HepG2 (cell line): Measurements from ENCODE around the gene PLCB1. TPM values are rescaled to one million over a fixed set of nuclear protein-coding genes. Genes with fewer than 3 reads are reported as not detected.

ENCODE experiments used
- ATAC-seq: fragments of 200-7000 bp; cut with Tn5 transposase; 3 replicates; pipeline ENCODE4 v1.9.1; 2020; ENCODE audit warnings: mild to moderate bottlenecking, moderate library complexity
- BruUV-seq: library from RNA; stranded (reverse); fragments of 400-500 nt; replicated peaks from 2 replicates; lab custom pipeline; 2021; lab: Mats Ljungman, UMichigan
- CTCF ChIA-PET: fragments of 300-600 bp; formaldehyde crosslinking; extraction: SDS; loops from one replicate; lab custom pipeline; 2021; ENCODE audit warnings: low total read pairs, inconsistent platforms, low intra/inter-chr PET ratio; lab: Yijun Ruan, JAX
- POLR2A ChIA-PET: fragments of 350-600 bp; sonication (Branson Sonifier 250); formaldehyde crosslinking; loops from one replicate; lab custom pipeline; 2020; ENCODE audit warnings: antibody characterized with exemption, inconsistent platforms; lab: Yijun Ruan, JAX
- DNase-seq: peaks from one replicate; pipeline ENCODE4 v3.0.0-alpha.2; 2015; ENCODE audit warnings: low spot score
- FAIRE-seq: peaks from 3 replicates; lab custom pipeline; 2011; peaks lifted over from hg19 to GRCh38; lab: Jason Lieb, UNC
- H2AFZ ChIP-seq: one replicate; pipeline ENCODE4 v1.6.1; 2011; ENCODE audit warnings: low read length, inconsistent platforms
- H3K27ac ChIP-seq: fragments of 300-600 bp; 3 replicates; pipeline ENCODE4 v1.8.0; 2011; ENCODE audit warnings: mixed run types, mild to moderate bottlenecking, mixed read lengths, low read length, inconsistent platforms; ENCODE audit not compliant: insufficient read depth; ENCODE audit errors: extremely low read length
- H3K27me3 ChIP-seq, 2 experiments: fragments of 200-600 bp in 1 of 2; 2 replicates in 1 of 2; 3 replicates in 1 of 2; pipeline versions ENCODE4 v1.6.0 to v1.8.0; 2011; ENCODE audit warnings: low read length in 2 of 2, mild to moderate bottlenecking in 2 of 2, moderate library complexity in 2 of 2, inconsistent platforms in 1 of 2; ENCODE audit not compliant: insufficient read depth in 2 of 2, control insufficient read depth in 1 of 2
- H3K36me3 ChIP-seq, 2 experiments: fragments of 200-600 bp in 1 of 2; replicated peaks in 1 of 2; 2 replicates in 1 of 2; 3 replicates in 1 of 2; pipeline versions ENCODE4 v1.5.1 to v1.8.0; 2011; ENCODE audit warnings: low read length in 2 of 2, inconsistent platforms in 1 of 2; ENCODE audit not compliant: insufficient read depth in 2 of 2, control insufficient read depth in 1 of 2
- H3K4me1 ChIP-seq: 2 replicates; pipeline ENCODE4 v1.5.1; 2012; ENCODE audit warnings: low read length, inconsistent platforms; ENCODE audit not compliant: insufficient read depth
- H3K4me2 ChIP-seq: 2 replicates; pipeline ENCODE4 v1.6.0; 2011; ENCODE audit warnings: low read depth, low read length, inconsistent platforms
- H3K4me3 ChIP-seq, 3 experiments: fragments of 200-600 bp in 1 of 3; sonication (generic), shearing (Covaris generic) in 1 of 3; replicated peaks in 1 of 3; 2 replicates each; pipeline ENCODE4 v1.5.1; 2011 to 2016; ENCODE audit warnings: low read length in 3 of 3, inconsistent platforms in 2 of 3, low read depth in 2 of 3, mild to moderate bottlenecking in 2 of 3, control low read depth in 1 of 3, mixed read lengths in 1 of 3; ENCODE audit not compliant: insufficient read depth in 1 of 3
- H3K79me2 ChIP-seq: one replicate; pipeline ENCODE4 v1.6.1; 2011; ENCODE audit warnings: low read length, inconsistent platforms; ENCODE audit not compliant: insufficient read depth
- H3K9ac ChIP-seq: 2 replicates; pipeline ENCODE4 v1.6.0; 2011; ENCODE audit warnings: mild to moderate bottlenecking, low read depth, low read length, inconsistent platforms; ENCODE audit not compliant: insufficient read depth
- H3K9me3 ChIP-seq: 2 replicates; pipeline ENCODE4 v1.5.1; 2012; ENCODE audit warnings: mild to moderate bottlenecking, low read length
- H4K20me1 ChIP-seq: 2 replicates; pipeline ENCODE4 v1.6.0; 2011; ENCODE audit warnings: inconsistent platforms, mild to moderate bottlenecking, low read length, moderate library complexity; ENCODE audit not compliant: insufficient read depth
- CEBPB ChIP-seq: IDR thresholded peaks from 2 replicates; pipeline ENCODE4 v1.6.1; 2011; ENCODE audit warnings: low read depth, low read length, improper control_type of control experiment, borderline replicate concordance
- GATAD1 ChIP-seq: IDR thresholded peaks from 2 replicates; pipeline ENCODE4 v1.6.1; 2016; ENCODE audit warnings: missing genetic modification reagents, missing compliant biosample characterization
- POLR2A ChIP-seq, 2 experiments: IDR thresholded peaks; 2 replicates each; pipeline ENCODE4 v1.6.1; 2011; ENCODE audit warnings: low read depth in 2 of 2, low read length in 2 of 2, mild to moderate bottlenecking in 1 of 2, moderate library complexity in 1 of 2; ENCODE audit not compliant: insufficient read depth in 1 of 2
- ZNF101 ChIP-seq: sonication (generic); formaldehyde crosslinking; IDR thresholded peaks from 2 replicates; pipeline ENCODE4 v1.4.0; 2020; ENCODE audit warnings: mild to moderate bottlenecking, low read depth, missing genetic modification reagents, borderline replicate concordance
- ZNF543 ChIP-seq: sonication (generic); formaldehyde crosslinking; IDR thresholded peaks from 2 replicates; pipeline ENCODE4 v1.4.0; 2020; ENCODE audit warnings: mild to moderate bottlenecking, missing genetic modification reagents
- ZNF562 ChIP-seq: sonication (generic); formaldehyde crosslinking; IDR thresholded peaks from 2 replicates; pipeline ENCODE4 v1.8.0; 2022; ENCODE audit warnings: missing genetic modification reagents, borderline replicate concordance
- WGBS: methylation state at CpG from one replicate; pipeline ENCODE4 v1.1.6; 2017; ENCODE audit warnings: low lambda C conversion rate; 5-methylcytosine and 5-hydroxymethylcytosine counted together
- in situ Hi-C: cut with HindIII; loops from 2 replicates; pipeline ENCODE4 v1.10.0; 2017; ENCODE audit warnings: low pct_unique_long_range_greater_than_20kb; ENCODE audit not compliant: extremely low pct_ligation_motif_present
- intact Hi-C: fragments of 100-400 bp; cut with micrococcal nuclease; formaldehyde crosslinking; loops from one replicate; pipeline ENCODE4 v1.10.0; 2022; ENCODE audit not compliant: unreplicated experiment
- polyA plus RNA-seq, 8 experiments: library from polyadenylated mRNA; depleted of rRNA in 3 of 8; stranded (reverse) in 7 of 8; unstranded in 1 of 8; fragments of >200 nt; fragmentation: Illumina TruSeq in 4 of 8; extraction: Trizol in 4 of 8; gene quantifications; 2 replicates each; pipeline versions ENCODE4 v1.2.1 to v1.2.3, GENCODE V29; 2011 to 2016; ENCODE audit warnings: low read depth in 4 of 8, missing spikeins in 1 of 8, mixed read lengths in 1 of 8; ENCODE audit not compliant: insufficient read depth in 1 of 8
- small RNA-seq, 3 experiments: library from RNA; depleted of rRNA; stranded (forward); fragments of <200 nt; gene quantifications; one replicate each; pipeline ENCODE3, GENCODE V24; 2012; ENCODE audit warnings: low read depth in 2 of 3, low replicate concordance in 1 of 3; ENCODE audit not compliant: insufficient read length in 3 of 3, insufficient read depth in 2 of 3
- total RNA-seq, 5 experiments: library from RNA; depleted of rRNA; stranded (reverse); fragments of >200 nt; fragmentation: Illumina TruSeq; extraction: Trizol; gene quantifications; 2 replicates each; pipeline ENCODE4 v1.2.3, GENCODE V29; 2016; ENCODE audit warnings: low read depth in 1 of 5
- TF ChIP-seq, protein P1 (sequence below): sonication (generic); formaldehyde crosslinking; IDR thresholded peaks from 2 replicates; pipeline ENCODE4 v1.8.0; 2022; ENCODE audit warnings: mild to moderate bottlenecking, missing genetic modification reagents, borderline replicate concordance
- TF ChIP-seq, protein P2 (sequence below): IDR thresholded peaks from 2 replicates; pipeline ENCODE4 v1.6.1; 2016; ENCODE audit warnings: low read depth, borderline replicate concordance

PLCB1 gene
- total and polyA plus RNA-seq, 2 of the 13 experiments (the other 11 are each of a cell fraction or from before 2014, with no cell fraction given): 42.4 to 55.9 TPM

DNA sequence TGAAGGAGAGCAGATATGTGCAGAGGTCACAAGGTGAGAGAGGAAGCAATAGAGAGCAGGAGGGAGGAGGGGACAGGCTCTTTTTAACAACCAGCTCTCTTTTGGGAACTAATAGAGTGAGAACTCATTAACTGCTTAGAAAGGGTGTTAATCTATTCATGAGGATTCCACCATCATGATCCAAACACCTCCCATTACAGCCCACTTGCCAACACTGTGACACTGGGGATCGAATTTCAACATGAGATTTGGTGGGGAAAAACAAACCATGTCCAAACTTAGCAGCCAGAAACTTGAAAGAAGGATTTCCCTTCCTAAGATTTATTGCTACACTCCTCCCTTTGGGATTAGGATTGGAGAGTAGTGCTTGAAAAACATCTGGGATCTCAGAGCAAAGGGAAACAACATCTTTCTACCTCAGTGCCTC is 801.3 kb downstream of the PLCB1 start:
- Histone ChIP-seq H3K36me3 (no peaks in the 10 kb centered on the region), H2AFZ (no peak overlapping the region), H3K79me2 (no peaks in the 10 kb centered on the region), H3K4me1 (no peaks in the 10 kb centered on the region)
- 0% methylated on average over 1 of the region's 1 CpG for WGBS
- CTCF ChIA-PET: no interaction called here
- no peak for ATAC-seq
- in situ Hi-C loops: no loop called here
- TF ChIP-seq GATAD1 (CRISPR knock-in tag) (no peak), ZNF543 (CRISPR knock-in tag) (no peak), ZNF562 (no peak), POLR2A (IDR thresholded peaks at IDR 0.05; ENCODE audit: insufficient read depth in 1 of 2, low read depth in 2 of 2, low read length in 2 of 2) (no peak)
- TF ChIP-seq, protein P1, sequence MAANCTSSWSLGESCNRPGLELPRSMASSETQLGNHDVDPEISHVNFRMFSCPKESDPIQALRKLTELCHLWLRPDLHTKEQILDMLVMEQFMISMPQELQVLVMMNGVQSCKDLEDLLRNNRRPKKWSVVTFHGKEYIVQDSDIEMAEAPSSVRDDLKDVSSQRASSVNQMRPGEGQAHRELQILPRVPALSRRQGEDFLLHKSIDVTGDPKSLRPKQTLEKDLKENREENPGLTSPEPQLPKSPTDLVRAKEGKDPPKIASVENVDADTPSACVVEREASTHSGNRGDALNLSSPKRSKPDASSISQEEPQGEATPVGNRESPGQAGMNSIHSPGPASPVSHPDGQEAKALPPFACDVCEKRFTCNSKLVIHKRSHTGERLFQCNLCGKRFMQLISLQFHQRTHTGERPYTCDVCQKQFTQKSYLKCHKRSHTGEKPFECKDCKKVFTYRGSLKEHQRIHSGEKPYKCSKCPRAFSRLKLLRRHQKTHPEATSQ: no peak
- TF ChIP-seq, protein P2, sequence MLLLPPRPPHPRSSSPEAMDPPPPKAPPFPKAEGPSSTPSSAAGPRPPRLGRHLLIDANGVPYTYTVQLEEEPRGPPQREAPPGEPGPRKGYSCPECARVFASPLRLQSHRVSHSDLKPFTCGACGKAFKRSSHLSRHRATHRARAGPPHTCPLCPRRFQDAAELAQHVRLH (CRISPR knock-in tag): no peak
- TF ChIP-seq, all 625 proteins: peak for 0
- H4K20me1 ChIP-seq: no peaks in the 10 kb centered on the region
- no peak overlapping the region for H3K27ac ChIP-seq
- H3K9ac ChIP-seq: no peak overlapping the region
- DNase-seq (no peak), FAIRE-seq (no peak)
- H3K4me3 ChIP-seq: no peak overlapping the region
- intact Hi-C loops: loop anchor here (5.0 kb wide), 1 partner anchor 411 kb away; no protein-coding TSS in a partner anchor
- H3K27me3 ChIP-seq: peaks cover 0 to 8% of the 10 kb centered on the region in 2 experiments; a peak in 2 of 5 replicates
- no peaks in the 10 kb centered on the region for H3K9me3 ChIP-seq
- H3K4me2 ChIP-seq: no peak overlapping the region
- no TSS peak for BruUV-seq
- POLR2A ChIA-PET: no interaction called here

GRCh38 chr20:8934362-8934761 is 802.3 kb downstream of the PLCB1 start:
- Histone ChIP-seq H3K4me2 (no peak overlapping the region), H4K20me1 (no peaks in the 10 kb centered on the region), H3K4me1 (no peaks in the 10 kb centered on the region), H3K79me2 (no peaks in the 10 kb centered on the region), H3K27me3 (peaks cover 0 to 8% of the 10 kb centered on the region in 2 experiments; a peak in 2 of 5 replicates), H3K27ac (no peak overlapping the region), H2AFZ (no peak overlapping the region), H3K36me3 (no peaks in the 10 kb centered on the region), H3K9me3 (no peaks in the 10 kb centered on the region), H3K4me3 (no peak overlapping the region), H3K9ac (no peak overlapping the region)
- DNase-seq: no peak
- intact Hi-C loops (loop anchor here (5.0 kb wide), 1 partner anchor 412 kb away; no protein-coding TSS in a partner anchor), in situ Hi-C loops (no loop called here)
- 23% methylated on average over 4 of the region's 4 CpGs for WGBS
- TF ChIP-seq ZNF101 (CRISPR knock-in tag) (no peak), CEBPB (peak; percentile 59; the same call in 1 of the 2 replicates)
- BruUV-seq: no TSS peak
- ChIA-PET POLR2A (no interaction called here), CTCF (no interaction called here)
- ATAC-seq: no peak
- no peak for FAIRE-seq

Small RNA genes lying within 50 kb of the gene (small RNA-seq; reads per million reads assigned to genes)
- gene AL445567.1: 0 reads per million in 3 experiments
- gene RNU105B: 0 reads per million in 3 experiments

Other genes with a start within 250 kb of the PLCB1 start
- not detected in 2 replicates for gene HAO1, start 191.8 kb upstream of the PLCB1 start, total RNA-seq (2016; rRNA removed; fragmentation: Illumina TruSeq; extraction: Trizol)
- 0.03 TPM in 1 of 2 replicates, not detected in the other for gene HAO1, start 191.8 kb upstream of the PLCB1 start, polyA plus RNA-seq (2011; rRNA removed)
- 15.4 and 21.4 TPM in 2 replicates for gene TMX4, start 112.5 kb upstream of the PLCB1 start, total RNA-seq (2016; rRNA removed; fragmentation: Illumina TruSeq; extraction: Trizol)
- 6.4 and 7.6 TPM in 2 replicates for gene TMX4, start 112.5 kb upstream of the PLCB1 start, polyA plus RNA-seq (2011; rRNA removed)